ENCODE results near the gene COL4A1. TPM values are rescaled to one million over a fixed set of nuclear protein-coding genes. Genes with fewer than 3 reads are reported as not detected.

Gene COL4A1
- total RNA-seq, 2 experiments from 2014 or later, result not detected

DNA sequence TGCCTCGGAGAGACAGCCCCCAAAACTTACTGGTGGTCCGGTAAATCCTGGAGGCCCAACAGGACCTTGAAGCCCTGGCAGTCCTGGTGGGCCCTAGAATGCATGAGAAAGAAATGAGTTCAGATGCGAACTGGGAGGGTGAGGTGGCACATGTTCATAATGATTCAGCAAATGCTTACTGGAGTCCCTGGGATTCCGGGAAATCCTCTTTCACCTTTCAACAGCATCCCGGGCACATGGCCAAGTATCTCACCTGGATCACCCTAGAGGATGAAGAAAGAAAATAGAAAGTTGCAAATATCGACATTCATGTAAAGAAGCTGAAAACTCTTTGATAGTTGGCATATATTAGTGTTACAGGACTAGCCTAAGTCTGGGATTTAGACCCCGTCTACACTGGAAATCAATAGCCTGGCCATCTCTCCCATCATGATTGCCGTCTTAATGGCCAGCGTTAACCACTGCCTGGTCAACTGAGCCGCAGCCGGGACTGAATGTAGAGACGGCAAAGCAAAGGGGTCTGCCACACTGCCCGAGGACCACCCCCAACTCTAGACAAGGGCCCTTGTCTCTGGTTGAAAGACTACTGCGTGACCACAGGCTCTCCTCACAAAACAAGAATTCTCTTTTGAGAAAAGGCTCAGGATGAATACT is 96.9 kb downstream of the COL4A1 start:
- no peaks in the 10 kb centered on the region for H3K4me1 Mint-ChIP-seq
- H3K36me3 Mint-ChIP-seq, result no peaks in the 10 kb centered on the region
- no peak overlapping the region for H3K4me3 Mint-ChIP-seq
- peaks cover 14% of the 10 kb centered on the region for H3K27me3 Mint-ChIP-seq
- H3K9me3 Mint-ChIP-seq, result no peaks in the 10 kb centered on the region
- no peak for DNase-seq
- H3K27ac Mint-ChIP-seq, result no peak overlapping the region

DNA sequence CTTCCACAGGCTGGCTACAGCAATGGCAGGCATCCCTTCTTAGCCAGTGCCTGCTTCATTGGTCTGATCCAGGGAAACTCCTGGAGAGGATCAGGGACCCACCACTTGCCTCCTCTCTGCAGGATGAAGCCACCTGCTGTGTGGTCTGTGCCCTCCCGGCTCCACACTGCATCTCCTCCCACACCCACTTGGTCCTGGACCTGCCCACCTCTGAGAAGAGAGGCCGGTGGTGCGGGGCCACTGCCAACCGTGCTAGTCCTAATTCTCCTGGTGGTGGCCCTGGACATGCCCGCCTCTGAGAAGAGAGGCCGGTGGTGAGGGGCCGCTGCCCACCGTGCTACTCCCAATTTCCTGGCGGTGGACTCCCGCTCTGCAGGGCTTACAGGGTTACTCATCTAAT is 98.8 kb downstream of the COL4A1 start:
- Mint-ChIP-seq H3K27ac (no peak overlapping the region), H3K27me3 (peaks cover 18% of the 10 kb centered on the region), H3K4me1 (no peaks in the 10 kb centered on the region), H3K9me3 (no peaks in the 10 kb centered on the region), H3K4me3 (no peak overlapping the region), H3K36me3 (no peaks in the 10 kb centered on the region)
- DNase-seq, result no peak

DNA sequence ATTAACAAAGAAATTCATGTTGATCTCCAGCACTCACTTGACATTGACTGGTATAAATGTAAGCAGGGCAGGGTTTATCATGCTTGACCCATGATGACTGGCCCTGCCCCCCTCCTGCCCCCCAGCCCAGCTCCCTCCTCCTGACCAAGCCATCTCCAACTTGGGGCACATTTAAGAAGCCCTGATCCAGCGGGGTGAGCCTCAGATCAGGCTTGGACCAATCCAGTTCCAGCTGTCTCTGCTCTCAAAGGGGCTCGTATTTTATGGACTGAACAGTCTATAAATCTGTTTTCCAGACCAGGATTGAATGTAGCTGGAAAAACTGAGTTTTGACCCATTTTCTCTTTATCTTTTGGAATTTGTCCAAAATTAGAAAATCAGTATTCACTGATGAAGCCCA is 100.0 kb downstream of the COL4A1 start:
- Mint-ChIP-seq H3K4me1 (no peaks in the 10 kb centered on the region), H3K4me3 (no peak overlapping the region), H3K27ac (no peak overlapping the region), H3K27me3 (peaks cover 9% of the 10 kb centered on the region), H3K36me3 (no peaks in the 10 kb centered on the region), H3K9me3 (no peaks in the 10 kb centered on the region)
- no peak for DNase-seq

DNA sequence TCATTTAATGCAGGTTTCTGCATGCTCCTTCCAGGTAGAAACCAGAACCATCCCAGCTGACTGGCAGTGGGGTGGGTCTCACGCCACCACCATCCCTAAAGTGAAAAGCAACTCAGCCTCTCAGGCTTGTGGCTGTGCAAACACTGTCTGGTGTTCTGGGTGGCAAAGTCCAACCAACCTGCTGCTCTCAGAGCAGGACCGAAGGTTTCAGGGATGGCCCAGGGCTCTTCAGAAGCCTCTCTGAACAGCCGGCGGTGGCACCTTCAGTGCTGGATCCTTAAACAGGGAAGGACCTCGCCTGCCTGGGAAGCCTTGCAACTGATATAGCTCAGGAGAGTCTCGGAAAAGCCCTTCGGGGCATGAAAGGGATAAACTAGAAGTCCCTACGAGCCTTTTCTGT is 100.8 kb downstream of the COL4A1 start:
- Mint-ChIP-seq H3K9me3 (no peaks in the 10 kb centered on the region), H3K4me3 (no peak overlapping the region), H3K36me3 (no peaks in the 10 kb centered on the region), H3K27ac (no peak overlapping the region), H3K27me3 (peaks cover 10% of the 10 kb centered on the region), H3K4me1 (no peaks in the 10 kb centered on the region)
- DNase-seq, result no peak

DNA sequence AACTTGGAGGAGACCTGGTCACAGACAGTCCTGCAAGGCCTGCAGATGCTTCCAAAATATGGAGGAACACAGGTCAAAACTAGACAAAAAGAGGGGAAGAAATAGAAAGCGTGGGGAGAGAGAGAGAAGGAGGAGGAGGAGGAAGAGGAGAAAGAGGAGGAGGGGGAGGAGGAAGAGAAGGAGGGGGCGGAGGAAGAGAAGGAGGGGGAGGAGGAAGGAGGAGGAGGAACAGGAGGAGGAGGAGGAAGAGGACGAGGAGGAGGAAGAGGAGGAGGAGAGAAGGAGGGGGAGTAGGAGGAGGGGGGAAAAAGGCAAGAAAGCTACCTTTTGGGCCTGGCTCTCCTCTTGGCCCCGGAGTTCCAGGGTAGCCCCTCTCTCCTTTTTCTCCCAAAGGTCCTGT is 105.8 kb downstream of the COL4A1 start:
- Mint-ChIP-seq H3K27ac (no peak overlapping the region), H3K36me3 (no peaks in the 10 kb centered on the region), H3K9me3 (no peaks in the 10 kb centered on the region), H3K4me1 (no peaks in the 10 kb centered on the region), H3K27me3 (peaks cover 23% of the 10 kb centered on the region), H3K4me3 (no peak overlapping the region)
- DNase-seq, result no peak

DNA sequence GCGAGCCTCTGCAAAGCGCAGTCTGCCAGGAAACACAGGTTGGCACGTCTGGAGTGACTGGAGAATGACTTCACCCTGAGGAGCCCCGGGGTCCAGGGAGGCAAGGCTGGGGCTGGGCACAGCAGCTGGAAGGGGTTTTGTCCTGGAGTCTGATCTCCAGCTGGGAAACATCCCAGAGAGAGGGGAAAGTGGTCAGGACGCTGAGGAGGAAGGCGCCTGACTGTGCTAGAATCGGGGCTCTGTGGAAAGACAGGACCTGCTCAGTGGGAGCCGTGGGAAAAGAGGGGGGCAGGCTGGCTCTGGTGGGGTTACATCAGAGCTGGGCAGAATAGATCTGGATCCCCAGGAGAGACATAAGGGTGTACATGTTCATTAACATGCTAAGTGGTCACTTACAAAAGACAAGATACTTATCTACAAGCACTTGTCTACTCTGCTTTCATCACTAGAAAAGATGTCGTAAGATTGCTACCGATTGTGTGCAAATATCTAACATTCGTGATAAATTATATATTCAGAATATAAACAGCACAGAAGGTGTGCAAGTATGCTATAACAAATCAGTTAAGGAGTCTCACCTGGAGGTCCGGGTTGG is 106.6 kb downstream of the COL4A1 start:
- H3K36me3 Mint-ChIP-seq, result no peaks in the 10 kb centered on the region
- no peaks in the 10 kb centered on the region for H3K9me3 Mint-ChIP-seq
- H3K27me3 Mint-ChIP-seq, result peaks cover 24% of the 10 kb centered on the region
- H3K4me1 Mint-ChIP-seq, result no peaks in the 10 kb centered on the region
- no peak overlapping the region for H3K4me3 Mint-ChIP-seq
- no peak for DNase-seq
- no peak overlapping the region for H3K27ac Mint-ChIP-seq

DNA sequence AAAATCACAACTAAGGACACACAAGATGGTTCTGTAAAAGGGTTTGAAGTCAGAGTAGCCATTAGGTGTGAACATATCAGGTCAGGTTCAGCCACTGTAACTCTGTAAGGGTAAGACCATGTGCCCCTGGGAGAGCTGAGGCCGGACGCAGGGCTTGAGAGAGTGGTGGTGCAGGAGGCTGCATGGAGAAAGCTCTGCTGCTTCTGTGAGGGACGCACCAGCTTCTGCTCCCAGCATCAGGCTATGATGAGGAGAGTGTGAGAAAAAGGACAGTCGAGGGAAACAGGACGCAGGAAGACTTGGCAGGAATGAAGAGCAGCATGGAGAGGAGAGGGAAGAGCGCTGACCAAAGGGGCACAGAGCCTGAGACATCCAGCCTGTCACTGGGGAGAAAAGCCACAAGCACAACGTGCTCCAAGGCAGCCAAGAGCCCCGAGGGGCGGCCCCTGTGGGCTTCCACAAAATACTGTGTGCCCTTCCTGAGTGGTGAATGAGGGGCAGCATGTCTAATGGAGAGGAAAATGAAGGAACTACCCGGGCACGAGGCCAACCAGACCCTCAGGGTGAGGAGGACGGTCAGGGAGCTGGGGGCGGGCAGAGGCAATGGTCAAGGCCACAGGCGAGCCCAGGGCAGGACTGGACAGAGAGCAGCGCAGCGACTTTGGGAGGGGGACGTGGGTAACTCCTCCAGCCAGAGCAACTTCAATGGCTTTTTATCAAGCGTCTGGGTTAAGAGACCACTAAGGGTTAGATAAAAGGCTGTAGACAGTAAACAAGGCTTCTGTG is 107.7 kb downstream of the COL4A1 start:
- no peaks in the 10 kb centered on the region for H3K9me3 Mint-ChIP-seq
- DNase-seq, result no peak
- peaks cover 24% of the 10 kb centered on the region for H3K27me3 Mint-ChIP-seq
- no peaks in the 10 kb centered on the region for H3K36me3 Mint-ChIP-seq
- H3K27ac Mint-ChIP-seq, result no peak overlapping the region
- H3K4me1 Mint-ChIP-seq, result no peaks in the 10 kb centered on the region
- no peak overlapping the region for H3K4me3 Mint-ChIP-seq

DNA sequence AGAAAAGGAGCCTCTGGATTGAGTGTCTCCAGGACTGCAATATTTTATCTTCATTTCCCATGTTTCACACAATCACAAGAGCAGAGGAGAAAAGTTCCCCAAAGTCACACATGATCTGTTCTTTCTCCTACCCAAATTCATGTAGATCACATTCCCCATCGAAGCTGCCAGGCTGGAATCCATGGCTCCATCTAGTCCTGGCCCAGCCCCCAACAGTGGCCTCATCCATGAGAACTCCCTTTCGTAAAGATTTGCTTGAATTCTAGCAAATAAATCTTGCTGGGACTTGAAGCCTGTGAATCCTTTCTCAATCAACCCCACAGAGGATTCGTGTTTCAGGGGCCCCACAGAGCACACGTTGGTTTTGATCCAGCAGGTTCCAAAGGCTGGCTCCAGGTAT is 109.5 kb downstream of the COL4A1 start:
- Mint-ChIP-seq H3K27me3 (peaks cover 24% of the 10 kb centered on the region), H3K27ac (no peak overlapping the region), H3K36me3 (no peaks in the 10 kb centered on the region), H3K9me3 (no peaks in the 10 kb centered on the region), H3K4me3 (no peak overlapping the region), H3K4me1 (no peaks in the 10 kb centered on the region)
- DNase-seq, result no peak

DNA sequence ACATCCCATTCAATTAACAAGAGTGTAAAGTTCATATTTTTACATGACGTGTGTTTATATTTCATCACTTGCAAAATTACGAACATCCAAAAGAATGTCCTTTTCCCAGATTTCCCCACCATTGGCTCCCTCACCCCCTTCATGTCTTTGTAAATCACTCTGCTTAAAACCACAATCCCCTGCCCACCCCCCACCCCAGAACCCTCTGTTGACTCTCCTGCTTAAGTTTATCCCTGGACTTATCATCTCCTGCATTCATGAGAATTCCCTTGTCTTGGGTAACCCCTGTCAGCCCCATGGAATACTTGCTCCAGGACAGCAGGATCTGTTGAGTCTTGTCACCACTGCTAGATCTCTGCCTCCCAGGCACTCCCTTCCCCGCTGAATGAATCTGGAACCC is 109.9 kb downstream of the COL4A1 start:
- no peak overlapping the region for H3K27ac Mint-ChIP-seq
- no peak overlapping the region for H3K4me3 Mint-ChIP-seq
- H3K4me1 Mint-ChIP-seq, result no peaks in the 10 kb centered on the region
- H3K36me3 Mint-ChIP-seq, result no peaks in the 10 kb centered on the region
- H3K9me3 Mint-ChIP-seq, result no peaks in the 10 kb centered on the region
- no peak for DNase-seq
- peaks cover 24% of the 10 kb centered on the region for H3K27me3 Mint-ChIP-seq

DNA sequence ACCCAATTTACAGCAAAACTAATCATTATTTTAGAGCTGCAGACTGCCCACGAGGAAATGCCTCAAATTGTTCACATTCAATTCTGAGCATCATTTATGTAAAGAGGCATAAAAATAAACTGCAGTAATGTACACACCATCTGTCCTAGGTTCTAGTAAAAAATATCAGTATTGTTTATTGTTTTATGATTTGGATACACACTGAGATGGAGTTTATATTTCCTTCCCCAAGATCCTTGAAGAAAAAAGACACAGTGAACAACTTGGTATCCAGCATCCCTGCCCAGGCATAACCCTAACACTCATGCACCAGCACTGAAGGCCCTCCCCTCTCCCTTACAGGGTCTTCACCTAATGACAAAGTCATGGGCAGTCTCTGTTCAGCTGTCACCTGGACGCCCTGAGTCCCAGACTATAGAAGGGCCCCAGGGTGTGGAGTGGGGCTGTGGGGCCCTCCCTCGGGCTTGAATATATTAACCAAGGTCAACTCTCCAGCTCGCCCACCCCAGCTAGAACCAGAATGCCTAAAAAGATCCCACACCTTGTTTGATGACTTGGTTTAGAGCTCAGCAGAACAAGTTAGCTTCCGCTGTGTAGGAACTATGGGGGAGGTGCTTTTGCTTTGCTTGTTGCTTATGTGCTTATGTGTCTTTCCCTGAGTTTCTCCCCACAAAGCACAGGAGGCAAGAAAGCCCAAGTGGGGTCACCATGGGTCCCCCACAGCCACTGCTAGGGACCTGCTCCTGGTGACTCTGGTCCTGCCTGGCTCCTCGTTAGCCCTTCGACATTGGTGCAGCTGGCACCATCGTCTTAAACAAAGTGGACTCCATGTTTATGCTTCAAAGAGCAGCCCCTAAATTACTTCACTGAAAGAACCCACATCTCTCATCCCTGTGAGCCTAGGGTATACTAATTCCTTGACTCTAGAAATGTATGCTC is 111.1 kb downstream of the COL4A1 start:
- Mint-ChIP-seq H3K36me3 (no peaks in the 10 kb centered on the region), H3K4me3 (no peak overlapping the region), H3K9me3 (no peaks in the 10 kb centered on the region), H3K27me3 (peaks cover 21% of the 10 kb centered on the region), H3K27ac (no peak overlapping the region), H3K4me1 (no peaks in the 10 kb centered on the region)
- no peak for DNase-seq

DNA sequence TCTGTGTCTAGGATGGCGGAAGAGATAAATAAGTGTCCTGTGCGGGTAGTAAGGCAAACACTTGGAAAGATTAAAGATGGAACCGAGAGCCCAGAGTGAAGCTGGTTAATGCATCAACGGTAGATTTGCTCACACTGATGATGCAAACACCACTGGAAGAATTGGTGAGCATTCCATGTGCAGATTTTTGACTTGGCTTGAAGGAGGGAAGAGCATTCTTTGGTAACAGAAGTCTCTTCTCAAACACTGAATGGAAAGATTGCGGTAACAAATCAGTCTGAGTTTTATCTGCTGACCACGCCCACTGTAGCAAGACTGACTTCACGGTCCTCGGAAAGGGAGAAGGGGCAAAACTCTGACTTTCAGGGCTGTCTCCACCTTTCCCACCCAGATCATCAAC is 112.5 kb downstream of the COL4A1 start:
- H3K4me1 Mint-ChIP-seq, result no peaks in the 10 kb centered on the region
- no peak overlapping the region for H3K27ac Mint-ChIP-seq
- no peaks in the 10 kb centered on the region for H3K36me3 Mint-ChIP-seq
- no peak overlapping the region for H3K4me3 Mint-ChIP-seq
- H3K27me3 Mint-ChIP-seq, result peaks cover 17% of the 10 kb centered on the region
- no peak for DNase-seq
- no peaks in the 10 kb centered on the region for H3K9me3 Mint-ChIP-seq

DNA sequence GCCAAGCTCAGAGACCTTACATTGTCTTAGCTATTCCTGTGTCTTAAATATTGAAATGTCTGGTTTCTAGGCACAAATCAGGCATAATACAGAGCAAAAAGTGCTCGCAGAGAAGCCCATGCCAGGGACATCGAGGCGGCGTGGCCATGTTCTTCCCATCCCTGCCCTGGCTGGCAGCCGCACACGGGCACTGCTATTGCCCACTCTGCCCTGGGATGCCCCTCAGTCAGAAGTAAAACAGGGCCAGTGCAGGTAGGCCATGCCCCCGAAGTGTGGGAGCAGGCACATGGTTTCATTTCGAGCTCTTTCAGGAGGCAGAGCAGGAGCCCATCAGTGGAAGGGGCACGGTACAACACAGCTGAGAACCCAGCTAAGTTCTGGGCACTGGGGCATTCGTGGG is 113.5 kb downstream of the COL4A1 start:
- H3K36me3 Mint-ChIP-seq, result no peaks in the 10 kb centered on the region
- H3K27ac Mint-ChIP-seq, result no peak overlapping the region
- no peaks in the 10 kb centered on the region for H3K9me3 Mint-ChIP-seq
- H3K4me1 Mint-ChIP-seq, result no peaks in the 10 kb centered on the region
- no peak overlapping the region for H3K4me3 Mint-ChIP-seq
- H3K27me3 Mint-ChIP-seq, result peaks cover 19% of the 10 kb centered on the region
- no peak for DNase-seq

DNA sequence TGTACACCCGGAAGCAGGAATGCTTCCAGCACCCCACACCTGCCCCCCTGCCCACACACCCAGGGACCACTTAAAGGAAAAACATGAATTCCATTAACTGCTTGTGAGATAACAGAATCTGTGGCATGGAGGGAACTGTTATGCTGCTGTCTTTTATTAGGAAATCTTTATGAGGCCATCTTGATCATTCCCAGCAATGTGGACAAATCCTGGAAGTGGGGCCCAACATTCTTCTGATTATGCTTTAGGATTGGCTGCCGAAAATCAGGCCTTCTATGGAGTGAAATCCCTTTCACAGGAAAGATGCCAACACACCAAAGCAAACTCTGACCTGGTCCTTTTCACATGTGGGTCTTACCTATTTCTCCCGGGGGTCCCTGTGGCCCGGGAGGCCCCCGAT is 114.5 kb downstream of the COL4A1 start:
- no peak overlapping the region for H3K27ac Mint-ChIP-seq
- no peaks in the 10 kb centered on the region for H3K9me3 Mint-ChIP-seq
- no peak for DNase-seq
- H3K27me3 Mint-ChIP-seq, result peaks cover 19% of the 10 kb centered on the region
- no peaks in the 10 kb centered on the region for H3K4me1 Mint-ChIP-seq
- H3K36me3 Mint-ChIP-seq, result no peaks in the 10 kb centered on the region
- H3K4me3 Mint-ChIP-seq, result no peak overlapping the region

DNA sequence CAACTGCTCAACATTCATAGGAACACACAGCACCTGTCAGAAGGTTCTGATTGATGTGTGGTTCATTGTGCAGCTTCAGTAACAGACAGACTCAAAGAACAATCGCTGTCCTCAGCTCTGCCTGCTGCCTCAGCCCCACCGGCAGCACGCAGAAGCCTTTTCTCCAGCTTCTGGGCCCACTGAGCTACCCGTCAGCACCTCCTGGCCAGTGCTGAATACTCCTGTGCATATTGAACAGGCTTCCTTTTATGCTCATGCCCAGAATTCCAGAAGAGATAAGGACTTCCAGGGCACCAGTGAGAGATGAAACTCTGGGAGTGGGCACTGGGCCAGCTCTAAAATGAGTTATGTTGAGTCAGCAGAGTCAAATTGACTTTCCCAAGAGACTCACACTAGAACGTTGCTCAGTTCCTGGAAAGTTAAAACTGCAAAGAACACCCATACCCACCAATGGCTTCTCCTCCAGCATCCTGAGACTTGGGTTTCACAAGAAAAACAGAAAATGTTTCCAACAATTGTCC is 119.3 kb downstream of the COL4A1 start:
- Mint-ChIP-seq H3K4me3 (no peak overlapping the region), H3K4me1 (no peaks in the 10 kb centered on the region), H3K9me3 (no peaks in the 10 kb centered on the region), H3K27ac (no peak overlapping the region), H3K36me3 (no peaks in the 10 kb centered on the region), H3K27me3 (peaks cover 9% of the 10 kb centered on the region)
- DNase-seq, result no peak

All from activated naive CD8-positive, alpha-beta T cell treated with anti-CD3 and anti-CD28 coated beads for 36 hours (primary cell).